NCI-H146 treated with DMSO at 0.1 percent for 48 hours (cell line): ENCODE measurements around the gene ARID4A.
"Not testable (repeated sequence)": the region's sequence is repeated elsewhere in the genome, so short reads cannot be mapped to it uniquely, and the experiment has no call there.

Experiments
- DNase-seq: peaks from one replicate; lab custom pipeline; 2025; ENCODE audit not compliant: unreplicated experiment; lab: John Stamatoyannopoulos, UW

Gene ARID4A, protein sequence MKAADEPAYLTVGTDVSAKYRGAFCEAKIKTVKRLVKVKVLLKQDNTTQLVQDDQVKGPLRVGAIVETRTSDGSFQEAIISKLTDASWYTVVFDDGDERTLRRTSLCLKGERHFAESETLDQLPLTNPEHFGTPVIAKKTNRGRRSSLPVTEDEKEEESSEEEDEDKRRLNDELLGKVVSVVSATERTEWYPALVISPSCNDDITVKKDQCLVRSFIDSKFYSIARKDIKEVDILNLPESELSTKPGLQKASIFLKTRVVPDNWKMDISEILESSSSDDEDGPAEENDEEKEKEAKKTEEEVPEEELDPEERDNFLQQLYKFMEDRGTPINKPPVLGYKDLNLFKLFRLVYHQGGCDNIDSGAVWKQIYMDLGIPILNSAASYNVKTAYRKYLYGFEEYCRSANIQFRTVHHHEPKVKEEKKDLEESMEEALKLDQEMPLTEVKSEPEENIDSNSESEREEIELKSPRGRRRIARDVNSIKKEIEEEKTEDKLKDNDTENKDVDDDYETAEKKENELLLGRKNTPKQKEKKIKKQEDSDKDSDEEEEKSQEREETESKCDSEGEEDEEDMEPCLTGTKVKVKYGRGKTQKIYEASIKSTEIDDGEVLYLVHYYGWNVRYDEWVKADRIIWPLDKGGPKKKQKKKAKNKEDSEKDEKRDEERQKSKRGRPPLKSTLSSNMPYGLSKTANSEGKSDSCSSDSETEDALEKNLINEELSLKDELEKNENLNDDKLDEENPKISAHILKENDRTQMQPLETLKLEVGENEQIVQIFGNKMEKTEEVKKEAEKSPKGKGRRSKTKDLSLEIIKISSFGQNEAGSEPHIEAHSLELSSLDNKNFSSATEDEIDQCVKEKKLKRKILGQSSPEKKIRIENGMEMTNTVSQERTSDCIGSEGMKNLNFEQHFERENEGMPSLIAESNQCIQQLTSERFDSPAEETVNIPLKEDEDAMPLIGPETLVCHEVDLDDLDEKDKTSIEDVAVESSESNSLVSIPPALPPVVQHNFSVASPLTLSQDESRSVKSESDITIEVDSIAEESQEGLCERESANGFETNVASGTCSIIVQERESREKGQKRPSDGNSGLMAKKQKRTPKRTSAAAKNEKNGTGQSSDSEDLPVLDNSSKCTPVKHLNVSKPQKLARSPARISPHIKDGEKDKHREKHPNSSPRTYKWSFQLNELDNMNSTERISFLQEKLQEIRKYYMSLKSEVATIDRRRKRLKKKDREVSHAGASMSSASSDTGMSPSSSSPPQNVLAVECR

GRCh38 chr14:58298477-58299400 is at the start of gene ARID4A:
TSS of gene ARID4A (plus strand) at chr14:58298555. CDS start at chr14:58299855, 1,300 bp downstream.
- DNase-seq: no peak

- DNase-seq: no peak
Measured at GRCh38 chr14:58249611-58250010, 48.7 kb upstream of the ARID4A start.

- no peak for DNase-seq
Measured at GRCh38 chr14:58258156-58258555, 40.2 kb upstream of the ARID4A start.

DNA sequence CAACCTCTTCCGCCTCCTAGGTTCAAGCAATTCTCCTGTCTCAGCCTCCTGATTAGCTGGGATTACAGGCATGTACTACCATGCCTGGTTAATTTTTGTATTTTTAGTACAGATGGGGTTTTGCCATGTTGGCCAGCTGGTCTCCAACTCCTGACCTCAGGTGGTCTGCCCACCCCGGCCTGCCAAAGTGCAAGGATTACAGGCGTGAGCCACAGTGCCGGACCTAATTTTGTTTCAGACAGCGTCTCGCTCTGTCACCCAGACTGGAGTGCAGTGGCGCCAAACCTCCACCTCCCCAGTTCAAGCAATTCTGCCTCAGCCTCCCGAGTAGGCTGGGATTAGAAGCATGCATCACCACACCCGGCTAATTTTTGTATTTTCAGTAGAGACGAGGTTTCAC is 36.4 kb upstream of the ARID4A start:
- DNase-seq: not testable (repeated sequence)

- no peak for DNase-seq
Measured at GRCh38 chr14:58265401-58265800, 33.0 kb upstream of the ARID4A start.

- no peak for DNase-seq
Measured at GRCh38 chr14:58270628-58271027, 27.7 kb upstream of the ARID4A start.

DNA sequence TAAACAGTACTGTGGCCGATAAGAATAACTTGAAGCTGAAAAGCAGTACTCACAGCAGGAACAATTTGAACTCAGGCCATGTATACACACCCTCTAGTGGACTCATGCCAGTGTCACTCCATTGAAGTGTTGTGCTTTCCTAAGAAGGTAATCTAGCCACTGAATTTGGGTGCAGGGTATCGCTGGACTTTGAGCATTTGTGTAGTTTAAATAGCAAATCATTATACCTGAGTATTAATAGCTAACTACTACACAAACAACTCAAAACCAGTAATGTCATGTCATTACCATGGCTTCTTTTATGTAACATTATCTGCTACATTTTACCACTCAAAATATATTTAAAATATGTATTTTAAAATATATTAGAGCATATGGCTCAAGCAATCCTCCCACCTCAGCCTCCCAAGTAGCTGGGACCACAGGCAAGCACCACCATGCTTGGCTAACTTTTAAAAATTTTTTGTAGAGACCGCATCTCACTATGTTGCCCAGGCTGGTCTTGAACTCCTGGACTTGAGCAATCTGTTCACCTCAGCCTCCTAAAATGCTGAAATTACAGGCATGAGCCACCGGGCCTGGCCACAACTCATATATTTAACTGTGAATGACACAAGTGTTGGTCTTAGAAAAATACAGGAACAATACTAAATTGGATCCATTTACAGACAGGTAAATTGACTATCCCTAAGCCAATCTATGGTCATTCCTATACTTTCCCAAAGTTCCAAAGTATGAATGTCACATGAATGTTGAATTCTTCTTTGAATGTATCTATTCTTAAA is 25.6 kb upstream of the ARID4A start:
- DNase-seq: no peak

DNA sequence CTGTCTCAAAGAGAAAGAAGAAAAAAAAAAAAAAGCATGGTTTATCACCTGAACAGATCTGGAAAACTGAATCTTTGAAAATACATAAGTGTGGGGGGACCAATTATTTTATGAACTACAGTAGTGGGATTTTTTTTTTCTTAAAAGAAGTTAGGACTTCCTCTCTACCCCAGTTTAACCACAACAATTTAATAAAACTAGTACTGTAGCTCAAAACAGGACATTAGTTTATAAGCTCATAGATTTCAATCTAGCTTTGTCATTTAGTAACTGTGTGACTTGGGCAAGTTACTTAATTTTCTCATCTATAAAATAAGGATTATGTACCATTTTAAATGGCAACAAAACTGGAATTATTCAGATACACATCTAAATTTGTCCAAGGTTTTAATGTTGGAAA is 23.5 kb upstream of the ARID4A start:
- DNase-seq: no peak

DNA sequence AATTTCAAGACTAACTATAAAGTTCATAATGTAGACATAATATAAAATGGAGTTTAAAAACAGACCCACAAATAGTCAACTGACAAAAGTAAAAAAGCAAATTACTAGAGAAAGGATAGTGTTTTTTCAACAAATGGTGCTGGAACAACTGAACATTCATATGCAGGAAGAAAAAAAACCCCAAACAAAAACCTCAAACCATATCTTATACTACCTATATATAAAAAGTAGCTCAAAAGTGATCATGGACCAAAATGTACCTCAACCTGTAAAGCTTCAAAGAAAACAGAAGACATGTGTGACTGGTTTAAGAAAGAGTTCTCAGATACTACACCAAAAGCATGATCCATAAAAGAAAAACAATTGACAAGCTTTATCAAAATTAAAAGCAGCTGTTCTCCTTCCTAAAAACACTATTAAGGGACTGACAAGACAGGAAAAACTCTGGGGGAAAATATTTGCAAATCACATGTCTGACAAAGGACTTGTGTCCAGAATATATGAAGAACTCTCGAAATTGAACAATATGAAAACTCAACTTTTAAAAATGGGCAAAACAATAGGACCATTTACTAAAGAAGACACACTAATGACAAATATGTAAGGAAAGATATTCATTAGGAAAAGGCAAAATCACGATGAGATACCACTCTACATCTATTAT is 22.7 kb upstream of the ARID4A start:
- no peak for DNase-seq

DNA sequence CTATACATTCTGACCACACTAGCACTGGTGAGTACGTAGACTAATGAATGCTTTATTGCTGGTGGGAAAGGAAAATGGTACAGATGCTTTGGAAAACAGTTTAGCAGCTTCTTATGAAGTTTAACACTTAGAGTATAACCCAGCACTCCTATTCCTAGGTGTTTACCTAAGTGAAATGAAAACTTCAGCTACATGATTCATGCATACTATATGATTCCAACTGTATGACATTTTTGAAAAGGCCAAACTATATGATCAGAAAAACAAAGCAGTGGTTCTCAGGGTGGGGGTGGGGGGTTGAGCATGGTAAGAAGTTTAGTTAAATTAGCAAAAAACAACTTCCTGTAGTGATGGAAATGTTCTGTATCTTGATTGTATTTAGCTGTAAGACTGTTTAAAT is 22.1 kb upstream of the ARID4A start:
- DNase-seq: no peak

DNA sequence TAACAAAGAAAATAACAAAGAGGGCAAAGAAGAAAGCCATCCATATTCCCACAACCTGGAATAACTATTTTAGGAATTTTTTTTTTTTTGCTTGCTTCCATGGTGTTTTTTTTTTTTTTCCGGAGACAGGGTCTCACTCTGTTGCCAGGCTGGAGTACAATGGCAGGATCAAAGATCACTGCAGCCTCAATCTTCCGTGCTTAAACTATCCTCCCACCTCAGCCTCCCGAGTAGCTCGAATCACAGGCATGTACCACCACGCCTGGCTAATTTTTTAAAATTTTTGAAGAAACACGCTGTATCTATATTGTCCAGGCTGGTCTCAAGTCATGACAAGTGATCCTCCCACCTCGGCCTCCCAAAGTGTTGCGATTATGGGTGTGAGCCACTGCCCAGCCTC is 20.2 kb upstream of the ARID4A start:
- no peak for DNase-seq

DNA sequence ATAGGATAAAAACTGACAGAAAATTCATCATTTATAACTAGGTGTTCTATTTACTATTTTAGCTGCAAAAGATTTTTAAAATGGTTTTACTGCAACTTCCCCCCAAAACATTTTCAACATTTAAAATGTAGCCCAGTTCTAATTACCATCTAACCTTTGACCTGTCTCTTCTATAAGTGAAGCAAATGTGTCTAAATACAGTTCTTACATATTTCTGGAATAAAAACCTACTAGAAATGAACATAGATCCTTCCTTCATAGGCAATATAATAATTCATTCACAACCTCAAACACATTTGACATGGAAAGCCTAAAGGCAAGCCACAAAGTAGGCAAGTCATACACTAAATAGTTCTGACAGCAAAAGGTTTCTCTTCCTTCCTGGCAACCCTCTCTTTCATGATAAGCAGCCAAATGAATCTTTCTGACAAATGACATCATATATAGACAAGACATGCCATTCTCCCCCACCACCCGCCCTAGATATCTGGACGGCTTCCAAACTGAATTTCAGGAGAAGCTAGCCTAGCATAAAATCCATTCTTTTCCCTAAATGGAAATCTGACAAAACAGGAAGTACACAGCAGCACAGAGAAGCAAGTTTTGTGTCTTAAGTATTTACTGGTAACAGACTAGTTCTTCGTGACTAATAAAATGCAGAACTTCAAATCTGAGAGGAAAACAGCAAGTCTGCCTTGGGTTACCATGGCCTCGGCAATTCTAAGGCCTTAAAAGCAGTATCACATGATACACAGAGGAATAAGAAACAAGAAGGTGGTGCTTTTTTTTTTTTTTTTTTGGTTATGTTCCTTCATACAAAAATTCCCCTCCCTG is 17.2 kb upstream of the ARID4A start:
- DNase-seq: no peak

- DNase-seq: no peak
Measured at GRCh38 chr14:58281969-58282368, 16.4 kb upstream of the ARID4A start.

DNA sequence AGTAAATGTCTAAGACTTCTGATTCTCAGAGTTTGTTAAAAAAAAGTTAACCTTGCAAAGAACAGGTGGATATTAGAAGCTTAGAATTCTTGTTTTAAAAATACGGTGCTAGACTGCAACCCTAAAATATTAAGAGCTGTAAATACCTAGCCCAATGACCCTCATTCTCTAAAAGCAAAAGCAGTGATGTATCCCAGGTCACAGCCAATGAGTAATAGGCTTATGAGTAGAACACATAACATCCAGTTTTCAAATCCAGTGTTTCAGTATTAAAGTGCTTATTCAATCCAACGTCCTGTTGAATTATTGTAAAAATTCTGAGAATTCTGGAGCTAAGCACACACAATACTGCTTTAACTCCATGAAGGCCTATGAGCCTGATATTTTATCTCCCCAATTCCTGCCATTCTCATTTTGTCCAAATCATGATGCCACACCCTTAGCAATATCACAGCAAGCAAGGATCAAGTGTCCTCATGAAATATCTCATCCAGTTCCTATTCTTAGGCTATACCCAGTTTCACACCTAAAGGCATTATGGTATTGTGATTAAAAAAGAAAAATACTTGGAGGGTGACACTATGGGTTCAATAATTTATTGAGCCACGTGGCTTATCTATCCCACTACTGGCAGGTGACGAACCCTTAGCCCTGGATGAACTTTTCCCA is 15.3 kb upstream of the ARID4A start:
- no peak for DNase-seq

DNA sequence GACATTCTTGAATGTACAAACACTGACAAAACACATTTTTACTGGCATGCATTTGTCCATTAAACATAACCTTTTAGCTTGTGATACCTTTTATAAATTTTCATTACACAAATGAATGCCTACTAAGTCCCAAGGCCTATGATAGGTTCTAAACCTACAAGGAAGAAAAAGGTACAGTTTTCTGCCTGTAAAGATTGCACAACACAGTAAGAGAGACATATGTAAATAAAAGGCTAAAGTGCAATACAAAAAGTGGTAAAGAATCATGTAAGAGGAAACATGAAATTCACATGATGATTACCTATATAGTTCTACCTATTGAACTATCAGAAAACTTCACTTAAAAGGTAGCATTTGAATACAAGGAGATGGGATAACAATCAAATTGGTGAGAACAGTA is 14.6 kb upstream of the ARID4A start:
- no peak for DNase-seq

- no peak for DNase-seq
Measured at GRCh38 chr14:58285132-58285531, 13.2 kb upstream of the ARID4A start.

- DNase-seq: no peak
Measured at GRCh38 chr14:58287607-58288042, 10.7 kb upstream of the ARID4A start.
